BE2C (cell line): ENCODE data around the gene AMD1.

Experiments
- DNase-seq: peaks from one replicate; pipeline ENCODE4 v3.0.0-alpha.2; 2020
- H3K27me3 ChIP-seq: fragments of 250-450 bp; sonication (Bioruptor Pico); 2 replicates; pipeline ENCODE4 v1.5.1; 2020; ENCODE audit warnings: mild to moderate bottlenecking
- H3K36me3 ChIP-seq: fragments of 250-450 bp; sonication (Bioruptor Pico); 2 replicates; pipeline ENCODE4 v1.5.1; 2020; ENCODE audit warnings: mild to moderate bottlenecking
- H3K4me1 ChIP-seq: fragments of 250-450 bp; sonication (Bioruptor Pico); 2 replicates; pipeline ENCODE4 v1.5.1; 2020
- H3K4me3 ChIP-seq: 2 replicates; pipeline ENCODE4 v1.5.1; 2011; ENCODE audit warnings: low read depth, low read length
- H3K9me3 ChIP-seq: fragments of 250-450 bp; sonication (Bioruptor Pico); 2 replicates; pipeline ENCODE4 v1.5.1; 2020
- TF ChIP-seq, protein P1 (sequence below): IDR thresholded peaks from 2 replicates; pipeline ENCODE4 v1.5.1; 2012; ENCODE audit warnings: mild to moderate bottlenecking, low read depth, low read length

AMD1 gene

DNA sequence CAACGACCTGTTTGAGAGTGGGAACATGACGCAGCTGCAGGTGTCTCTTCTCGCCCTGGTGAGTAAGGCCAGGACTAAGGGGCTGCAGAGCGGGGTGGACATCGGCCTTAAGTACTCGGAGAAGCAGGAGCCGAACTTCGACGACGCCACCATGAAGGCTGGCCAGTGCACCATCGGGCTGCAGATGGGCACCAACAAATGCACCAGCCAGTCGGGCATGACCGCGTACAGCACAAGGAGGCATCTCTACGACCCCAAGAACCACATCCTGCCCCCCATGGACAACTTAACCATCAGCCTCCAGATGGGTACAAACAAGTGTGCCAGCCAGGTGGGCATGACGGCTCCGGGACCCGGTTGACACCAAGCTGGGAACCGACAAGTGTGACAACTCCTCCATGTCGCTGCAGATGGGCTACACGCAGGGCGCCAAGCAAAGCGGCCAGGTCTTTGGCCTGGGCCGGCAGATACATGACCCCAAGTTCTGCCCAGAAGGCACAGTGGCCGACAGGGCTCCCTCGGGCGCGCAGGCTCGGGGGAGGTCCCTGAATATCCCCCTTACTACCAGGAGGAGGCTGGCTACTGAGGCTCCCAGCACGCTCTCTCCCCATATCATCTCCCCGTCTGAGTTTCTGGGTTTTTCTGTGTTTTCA, 15.9 kb upstream of the AMD1 start:
- Histone ChIP-seq H3K9me3 (no peaks in the 10 kb centered on the region), H3K4me1 (no peaks in the 10 kb centered on the region), H3K4me3 (no peak overlapping the region), H3K36me3 (no peaks in the 10 kb centered on the region), H3K27me3 (no peaks in the 10 kb centered on the region)
- DNase-seq, result no peak
- TF ChIP-seq, protein P1, sequence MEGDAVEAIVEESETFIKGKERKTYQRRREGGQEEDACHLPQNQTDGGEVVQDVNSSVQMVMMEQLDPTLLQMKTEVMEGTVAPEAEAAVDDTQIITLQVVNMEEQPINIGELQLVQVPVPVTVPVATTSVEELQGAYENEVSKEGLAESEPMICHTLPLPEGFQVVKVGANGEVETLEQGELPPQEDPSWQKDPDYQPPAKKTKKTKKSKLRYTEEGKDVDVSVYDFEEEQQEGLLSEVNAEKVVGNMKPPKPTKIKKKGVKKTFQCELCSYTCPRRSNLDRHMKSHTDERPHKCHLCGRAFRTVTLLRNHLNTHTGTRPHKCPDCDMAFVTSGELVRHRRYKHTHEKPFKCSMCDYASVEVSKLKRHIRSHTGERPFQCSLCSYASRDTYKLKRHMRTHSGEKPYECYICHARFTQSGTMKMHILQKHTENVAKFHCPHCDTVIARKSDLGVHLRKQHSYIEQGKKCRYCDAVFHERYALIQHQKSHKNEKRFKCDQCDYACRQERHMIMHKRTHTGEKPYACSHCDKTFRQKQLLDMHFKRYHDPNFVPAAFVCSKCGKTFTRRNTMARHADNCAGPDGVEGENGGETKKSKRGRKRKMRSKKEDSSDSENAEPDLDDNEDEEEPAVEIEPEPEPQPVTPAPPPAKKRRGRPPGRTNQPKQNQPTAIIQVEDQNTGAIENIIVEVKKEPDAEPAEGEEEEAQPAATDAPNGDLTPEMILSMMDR, result no peak

DNA sequence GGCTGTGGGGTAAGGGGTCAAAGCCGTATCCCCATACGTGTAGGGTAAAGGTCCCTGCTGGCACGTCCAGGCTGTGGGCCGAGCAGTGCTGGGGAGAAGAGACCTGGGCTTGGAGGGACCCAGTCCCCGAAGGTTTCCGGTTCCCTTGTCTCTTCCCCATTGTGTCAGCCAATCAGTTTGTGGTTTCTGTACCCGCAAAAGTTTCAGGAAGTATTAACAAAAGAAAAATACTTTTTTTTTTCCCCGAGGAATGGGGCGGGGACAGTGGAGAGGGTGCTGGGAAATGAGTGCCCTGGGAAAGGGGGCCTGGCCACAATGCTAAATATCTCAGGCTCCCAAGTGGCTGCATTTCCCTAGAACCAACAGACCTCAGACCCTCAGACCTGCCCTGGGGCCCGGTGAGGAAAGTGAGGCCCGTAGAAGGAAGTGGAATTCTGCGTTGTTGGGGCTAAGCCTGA, 15.2 kb upstream of the AMD1 start:
- H3K4me3 ChIP-seq, result no peak overlapping the region
- TF ChIP-seq, protein P1, result no peak

DNA sequence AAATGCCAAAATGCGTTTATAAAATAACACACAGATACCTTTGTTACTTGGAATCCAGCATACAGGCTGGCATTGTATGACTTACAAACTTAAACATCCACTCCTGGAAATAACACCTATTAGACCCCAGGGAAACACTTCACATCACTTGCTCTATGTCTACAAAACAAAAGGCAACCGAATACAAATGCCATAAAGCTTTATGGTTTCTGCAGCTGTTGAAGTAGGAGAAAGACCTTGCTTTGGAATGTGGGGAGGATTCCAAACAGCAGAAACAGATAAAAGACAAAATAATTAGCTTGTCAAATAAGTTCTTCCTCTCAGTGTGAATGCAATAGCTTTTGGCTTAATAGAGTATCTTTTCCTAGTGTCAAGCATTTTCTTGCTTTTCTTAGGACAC, 9.8 kb upstream of the AMD1 start:
- Histone ChIP-seq H3K4me1 (no peaks in the 10 kb centered on the region), H3K4me3 (no peak overlapping the region), H3K36me3 (no peaks in the 10 kb centered on the region), H3K9me3 (no peaks in the 10 kb centered on the region), H3K27me3 (no peaks in the 10 kb centered on the region)
- no peak for DNase-seq
- TF ChIP-seq, protein P1, result no peak

More for the DNA sequence above, 15.2 kb upstream of the AMD1 start:
- no peaks in the 10 kb centered on the region for H3K36me3 ChIP-seq
- H3K4me1 ChIP-seq, result no peaks in the 10 kb centered on the region
- H3K27me3 ChIP-seq, result no peaks in the 10 kb centered on the region
- no peak for DNase-seq
- H3K9me3 ChIP-seq, result no peaks in the 10 kb centered on the region

DNA sequence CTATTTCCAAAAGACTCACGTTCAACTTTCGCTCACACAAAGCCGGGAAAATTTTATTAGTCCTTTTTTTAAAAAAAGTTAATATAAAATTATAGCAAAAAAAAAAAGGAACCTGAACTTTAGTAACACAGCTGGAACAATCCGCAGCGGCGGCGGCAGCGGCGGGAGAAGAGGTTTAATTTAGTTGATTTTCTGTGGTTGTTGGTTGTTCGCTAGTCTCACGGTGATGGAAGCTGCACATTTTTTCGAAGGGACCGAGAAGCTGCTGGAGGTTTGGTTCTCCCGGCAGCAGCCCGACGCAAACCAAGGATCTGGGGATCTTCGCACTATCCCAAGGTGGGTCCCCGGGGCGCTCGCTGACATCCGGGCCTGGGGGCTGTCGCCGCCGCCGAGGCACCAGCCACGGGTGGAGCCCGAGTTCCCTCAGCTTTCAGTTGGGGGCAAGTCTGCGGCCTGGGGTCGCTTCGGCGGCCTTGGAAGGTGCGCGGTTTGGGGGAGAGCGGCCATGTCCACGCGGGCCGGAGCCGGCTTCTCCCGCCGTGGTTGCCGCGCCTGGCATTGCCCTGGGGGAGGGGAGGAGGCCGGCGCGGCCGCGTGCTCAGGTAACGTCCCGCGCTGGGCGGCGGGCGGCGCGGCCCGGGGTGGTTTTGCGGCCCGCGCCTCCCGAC, 429 bp downstream of the AMD1 start:
- peak; percentile 51 for DNase-seq
- TF ChIP-seq, protein P1, result no peak
- H3K9me3 ChIP-seq, result no peaks in the 10 kb centered on the region
- no peaks in the 10 kb centered on the region for H3K4me1 ChIP-seq
- H3K4me3 ChIP-seq, result peak overlapping the region; percentile 93
- peaks cover 7% of the 10 kb centered on the region for H3K36me3 ChIP-seq
- H3K27me3 ChIP-seq, result no peaks in the 10 kb centered on the region

DNA sequence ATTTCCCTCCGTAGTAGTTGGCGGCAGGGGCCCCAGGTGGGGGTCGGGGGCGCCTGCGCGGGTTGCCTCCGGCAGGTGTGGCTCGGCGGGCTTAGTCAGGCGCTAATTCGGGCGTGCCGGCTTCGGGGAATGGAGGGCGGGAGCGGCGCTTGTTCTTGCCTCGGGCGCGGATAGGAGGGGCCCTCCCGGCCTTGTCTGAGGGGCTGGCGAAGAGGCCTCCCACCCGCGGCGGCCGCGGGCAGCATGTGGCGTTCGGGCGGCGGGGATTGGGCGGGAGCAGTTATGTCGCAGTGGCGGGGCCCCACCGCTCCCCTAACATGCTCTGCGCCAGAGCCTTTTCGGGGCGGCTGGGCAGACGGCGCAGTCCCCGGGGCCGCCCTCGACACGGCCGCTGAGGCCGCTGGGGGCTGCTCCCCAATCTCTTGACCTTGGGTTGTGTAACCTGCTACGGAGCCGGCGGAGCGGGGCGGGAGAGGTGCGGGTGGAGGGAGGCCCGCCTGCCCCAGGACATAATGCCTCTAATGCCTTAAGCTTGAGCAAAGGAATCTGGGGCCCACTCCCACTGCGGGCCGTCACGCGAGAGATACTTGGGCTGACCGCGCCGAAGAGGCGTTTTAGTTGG, 1.1 kb downstream of the AMD1 start:
- peak; percentile 66 for DNase-seq
- Histone ChIP-seq H3K4me3 (peak overlapping the region; percentile 93), H3K36me3 (peaks cover 7% of the 10 kb centered on the region), H3K27me3 (no peaks in the 10 kb centered on the region), H3K9me3 (no peaks in the 10 kb centered on the region), H3K4me1 (no peaks in the 10 kb centered on the region)
- TF ChIP-seq, protein P1, result no peak
